ENCODE measurements around the gene OTOF. TPM values are rescaled to one million over a fixed set of nuclear protein-coding genes. Genes with fewer than 3 reads are reported as not detected.
A peak's percentile ranks its signal among the peaks of the same experiment; 100 is the strongest.

The OTOF gene
- total and polyA plus RNA-seq, 9 of the 15 experiments (the other 6 are each of a cell fraction or from before 2014, with no cell fraction given): 0.03 to 0.11 (median 0.06) TPM; not detected in 5

DNA sequence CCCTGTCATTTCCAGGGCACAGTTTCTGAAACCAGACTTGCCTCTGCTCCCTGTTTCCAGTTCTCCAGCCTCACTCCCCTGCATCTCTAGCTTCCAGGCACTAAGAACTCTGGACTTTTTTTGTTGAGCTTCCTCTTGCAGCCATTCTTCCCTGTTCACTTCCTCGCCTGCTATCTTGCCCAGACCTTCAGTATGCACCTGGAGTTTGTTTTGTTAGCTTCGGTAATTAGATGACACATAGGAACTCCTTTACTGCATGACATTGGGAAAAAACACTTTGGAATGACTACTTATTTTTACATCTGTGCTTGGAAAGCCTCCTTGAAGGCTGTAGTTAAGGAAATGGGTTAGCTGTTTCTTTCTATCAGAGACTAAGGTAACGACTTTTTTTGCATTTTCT is 35.2 kb downstream of the OTOF start (continued):
- peak; percentile 73; the same call in 1 of the 2 replicates for TF ChIP-seq SPI1 (IDR thresholded peaks at IDR 0.05; ENCODE audit: borderline replicate concordance, low read depth, low read length)
- TF ChIP-seq NR2F6 (CRISPR knock-in tag; IDR thresholded peaks at IDR 0.05): no peak
- TF ChIP-seq ETV6 (IDR thresholded peaks at IDR 0.05; ENCODE audit: borderline replicate concordance in 1 of 2, low read depth in 2 of 2, low read length in 1 of 2): 0 out of 4 replicates have a peak, but pooled peaks of 1 of the 2 experiments have one; percentile 33
- no peak for TF ChIP-seq ETV6 (CRISPR knock-in tag; IDR thresholded peaks at IDR 0.05; ENCODE audit: borderline replicate concordance)
- 0 out of 2 replicates have a peak, but pooled peaks have one; percentile 55 for TF ChIP-seq SOX6 (IDR thresholded peaks at IDR 0.05)
- no peak for TF ChIP-seq ARHGAP35 (IDR thresholded peaks at IDR 0.05; ENCODE audit: partially characterized antibody)
- TF ChIP-seq KDM1A (IDR thresholded peaks at IDR 0.05): no peak
- TF ChIP-seq, protein P1, sequence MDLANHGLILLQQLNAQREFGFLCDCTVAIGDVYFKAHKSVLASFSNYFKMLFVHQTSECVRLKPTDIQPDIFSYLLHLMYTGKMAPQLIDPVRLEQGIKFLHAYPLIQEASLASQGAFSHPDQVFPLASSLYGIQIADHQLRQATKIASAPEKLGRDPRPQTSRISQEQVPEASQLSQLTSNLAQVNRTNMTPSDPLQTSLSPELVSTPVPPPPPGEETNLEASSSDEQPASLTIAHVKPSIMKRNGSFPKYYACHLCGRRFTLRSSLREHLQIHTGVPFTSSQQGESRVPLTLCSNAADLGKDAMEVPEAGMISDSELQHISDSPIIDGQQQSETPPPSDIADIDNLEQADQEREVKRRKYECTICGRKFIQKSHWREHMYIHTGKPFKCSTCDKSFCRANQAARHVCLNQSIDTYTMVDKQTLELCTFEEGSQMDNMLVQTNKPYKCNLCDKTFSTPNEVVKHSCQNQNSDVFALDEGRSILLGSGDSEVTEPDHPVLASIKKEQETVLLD (IDR thresholded peaks at IDR 0.05): no peak
- no peak for TF ChIP-seq POLR2AphosphoS2 (IDR thresholded peaks at IDR 0.05; ENCODE audit: low read length)
- TF ChIP-seq NFE2 (IDR thresholded peaks at IDR 0.05; ENCODE audit: low read depth): peak; percentile 61; the same call in 1 of the 2 replicates

DNA sequence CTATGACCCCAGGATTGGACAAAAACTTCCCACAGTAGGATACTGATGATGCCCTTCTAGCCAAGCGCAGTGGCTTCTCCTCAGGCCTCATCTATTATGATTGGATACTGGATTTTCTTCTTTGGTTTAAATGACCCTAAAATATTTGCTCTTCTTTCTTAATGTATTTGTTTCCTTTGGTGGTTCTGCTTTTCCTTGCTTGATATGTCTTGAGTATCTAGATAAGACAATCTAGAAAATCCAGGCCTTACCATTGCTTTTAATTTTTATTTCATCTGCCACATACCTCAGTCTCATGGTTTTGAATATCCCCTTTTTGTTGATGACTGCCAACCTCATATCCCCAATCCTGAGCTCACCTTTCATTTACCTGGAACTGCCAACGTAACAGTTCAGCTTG is 35.6 kb downstream of the OTOF start:
- Histone ChIP-seq H3K79me2 (ENCODE audit: control insufficient read depth, insufficient read depth, low read length) (no peaks in the 10 kb centered on the region), H3K9me3 (replicated peaks; ENCODE audit: control insufficient read depth, insufficient read depth, low read depth, low read length) (no peaks in the 10 kb centered on the region), H3K4me2 (ENCODE audit: insufficient read depth, low read length) (no peak overlapping the region), H3K4me1 (replicated peaks in 1 of 2; ENCODE audit: control insufficient read depth in 2 of 2, insufficient read depth in 2 of 2, low read length in 2 of 2) (peaks cover 2 to 6% of the 10 kb centered on the region in 2 experiments; a peak in 3 of 5 replicates), H3K27me3 (ENCODE audit: control insufficient read depth in 2 of 2, insufficient read depth in 2 of 2, low read length in 2 of 2) (no peaks in the 10 kb centered on the region), H3K36me3 (ENCODE audit: control insufficient read depth, insufficient read depth, low read length) (no peaks in the 10 kb centered on the region), H3K27ac (ENCODE audit: extremely low read depth, low read depth, low read length) (no peak overlapping the region), H2AFZ (ENCODE audit: low read depth, low read length) (peak overlapping the region; percentile 25; the same call in 1 of the 2 replicates), H3K9ac (ENCODE audit: insufficient read depth in 1 of 2, low read depth in 2 of 2, low read length in 2 of 2) (no peak overlapping the region), H4K20me1 (replicated peaks; ENCODE audit: control insufficient read depth, insufficient read depth, low read length) (no peaks in the 10 kb centered on the region), H3K9me1 (ENCODE audit: control insufficient read depth, insufficient read depth, low read length) (no peaks in the 10 kb centered on the region), H3K4me3 (no peak overlapping the region)
- intact Hi-C loops (cut with micrococcal nuclease): no loop called here
- 57% methylated on average over 2 of the region's 2 CpGs for WGBS (ENCODE audit: insufficient coverage, low coverage, missing lambda C conversion rate)
- POLR2A ChIA-PET: interaction anchor here (0.6 to 3.0 kb wide), 5 partner anchors 10 to 775 kb away, joined by 3 to 16 read pairs (median 4); no protein-coding TSS in a partner anchor
- in situ Hi-C loops (cut with MboI): no loop called here
- ATAC-seq (no peak), FAIRE-seq (no peak), DNase-seq (ENCODE audit: extremely low read depth in 1 of 4, low spot score in 3 of 4) (no peak)
- BruUV-seq (replicated peaks): no TSS peak
- CTCF ChIA-PET (ENCODE audit: low intra/inter-chr PET ratio): no interaction called here
- TF ChIP-seq ZFP30 (CRISPR knock-in tag; IDR thresholded peaks at IDR 0.05; ENCODE audit: borderline replicate concordance) (no peak), PYGO2 (tag; IDR thresholded peaks at IDR 0.05) (no peak), ZNF217 (CRISPR knock-in tag; IDR thresholded peaks at IDR 0.05) (no peak), ZNF239 (CRISPR knock-in tag; IDR thresholded peaks at IDR 0.05) (no peak), ZBTB8A (IDR thresholded peaks at IDR 0.05; ENCODE audit: partially characterized antibody) (no peak), STAG1 (CRISPR knock-in tag; IDR thresholded peaks at IDR 0.05; ENCODE audit: borderline replicate concordance) (no peak), HNRNPK (IDR thresholded peaks at IDR 0.05; ENCODE audit: low read depth, low read length, poor library complexity, severe bottlenecking) (no peak), CREB1 (IDR thresholded peaks at IDR 0.05) (no peak), CREB1 (CRISPR knock-in tag; IDR thresholded peaks at IDR 0.05) (no peak), NCOA2 (IDR thresholded peaks at IDR 0.05; ENCODE audit: partially characterized antibody in 2 of 2) (no peak)
- TF ChIP-seq, protein P2, sequence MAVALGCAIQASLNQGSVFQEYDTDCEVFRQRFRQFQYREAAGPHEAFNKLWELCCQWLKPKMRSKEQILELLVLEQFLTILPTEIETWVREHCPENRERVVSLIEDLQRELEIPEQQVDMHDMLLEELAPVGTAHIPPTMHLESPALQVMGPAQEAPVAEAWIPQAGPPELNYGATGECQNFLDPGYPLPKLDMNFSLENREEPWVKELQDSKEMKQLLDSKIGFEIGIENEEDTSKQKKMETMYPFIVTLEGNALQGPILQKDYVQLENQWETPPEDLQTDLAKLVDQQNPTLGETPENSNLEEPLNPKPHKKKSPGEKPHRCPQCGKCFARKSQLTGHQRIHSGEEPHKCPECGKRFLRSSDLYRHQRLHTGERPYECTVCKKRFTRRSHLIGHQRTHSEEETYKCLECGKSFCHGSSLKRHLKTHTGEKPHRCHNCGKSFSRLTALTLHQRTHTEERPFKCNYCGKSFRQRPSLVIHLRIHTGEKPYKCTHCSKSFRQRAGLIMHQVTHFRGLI (CRISPR knock-in tag; IDR thresholded peaks at IDR 0.05): no peak
